Sigmoid colon (tissue), 7 donors: ENCODE data around the gene KRTAP4-16. TPM values are rescaled to one million over a fixed set of nuclear protein-coding genes. Genes with fewer than 3 reads are reported as not detected.
"Not testable (repeated sequence)": the region's sequence is repeated elsewhere in the genome, so short reads cannot be mapped to it uniquely, and the experiment has no call there.

Experiments
- DNase-seq: peaks from one replicate; pipeline ENCODE4 v3.0.0-alpha.2; 2019
- H3K27ac ChIP-seq, 4 donors: fragments of 200-600 bp; sonication (generic); one replicate each; pipeline ENCODE4 v1.5.1; 2016 to 2019; ENCODE audit warnings: mild to moderate bottlenecking in 1 of 4
- H3K27me3 ChIP-seq, 3 donors: fragments of 200-600 bp; sonication (generic); one replicate each; pipeline ENCODE4 v1.5.1; 2019; ENCODE audit warnings: mild to moderate bottlenecking in 1 of 3
- H3K36me3 ChIP-seq, 4 donors: fragments of 200-600 bp; sonication (generic); one replicate each; pipeline ENCODE4 v1.5.1; 2016 to 2019
- H3K4me1 ChIP-seq, 4 donors: fragments of 200-600 bp; sonication (generic); one replicate each; pipeline ENCODE4 v1.5.1; 2017 to 2019
- H3K4me3 ChIP-seq, 4 donors: fragments of 200-600 bp; sonication (generic); one replicate each; pipeline ENCODE4 v1.5.1; 2017 to 2019; ENCODE audit warnings: mild to moderate bottlenecking in 2 of 4, moderate library complexity in 1 of 4
- H3K9me3 ChIP-seq, 4 donors: fragments of 200-600 bp in 3 of 4; sonication (generic) in 3 of 4; one replicate each; pipeline versions ENCODE4 v1.5.1 to v1.6.1; 2013 to 2019
- CTCF ChIP-seq, 4 experiments: fragments of 450-650 bp in 3 of 4; fragments of 200-600 bp in 1 of 4; IDR thresholded peaks; one replicate each; pipeline ENCODE4 v1.5.1; 2016 to 2019; ENCODE audit warnings: antibody characterized with exemption in 4 of 4, mild to moderate bottlenecking in 3 of 4, moderate library complexity in 2 of 4
- EP300 ChIP-seq, 4 donors: sonication (generic); formaldehyde crosslinking; IDR thresholded peaks; one replicate each; pipeline ENCODE4 v1.6.1; 2017; ENCODE audit warnings: antibody characterized with exemption in 4 of 4
- POLR2A ChIP-seq, 2 donors: fragments of 450-650 bp; IDR thresholded peaks; one replicate each; pipeline ENCODE4 v1.6.1; 2016; ENCODE audit warnings: antibody characterized with exemption in 2 of 2, mild to moderate bottlenecking in 2 of 2, moderate library complexity in 2 of 2
- POLR2AphosphoS5 ChIP-seq, 4 donors: sonication (generic); formaldehyde crosslinking; IDR thresholded peaks; one replicate each; pipeline ENCODE4 v1.6.1; 2017; ENCODE audit warnings: antibody characterized with exemption in 4 of 4
- WGBS, 2 donors: extraction: QIAGEN DNeasy Blood & Tissue Kit; methylation state at CpG; one replicate each; pipeline ENCODE4 v1.1.7; 2013; 5-methylcytosine and 5-hydroxymethylcytosine counted together
- intact Hi-C: fragments of 100-400 bp; cut with DNase I; formaldehyde crosslinking; loops from one replicate; pipeline ENCODE4 v1.15.1; 2023
- polyA plus RNA-seq, 3 donors: library from polyadenylated mRNA; stranded (reverse); fragments of 200-250 nt; gene quantifications; one replicate each; pipeline ENCODE4 v1.2.3, GENCODE V29; 2013
- total RNA-seq, 4 donors: library from RNA; depleted of rRNA; stranded (reverse); fragments of >200 nt; gene quantifications; one replicate each; pipeline ENCODE4 v1.1.0, GENCODE V29; 2016
- donor health status: healthy with polysubstance abuse.
- donor health status: Bipolar disorder and iron deficiency.
- donor health status: healthy.

The KRTAP4-16 gene
- total and polyA plus RNA-seq, 7 donors: not detected

- Histone ChIP-seq H3K27me3 (no peaks in the 10 kb centered on the region), H3K4me3 (no peak within 1 kb of the TSS), H3K4me1 (peaks cover 0 to 21% (median 9%) of the 10 kb centered on the region in 4 donors), H3K36me3 (no peaks in the 10 kb centered on the region), H3K9me3 (no peaks in the 10 kb centered on the region), H3K27ac (no peak within 1 kb of the TSS)
- intact Hi-C loops: no loop called here
- DNase-seq: no peak
- TF ChIP-seq EP300 (IDR thresholded peaks at IDR 0.05): no peak
- TF ChIP-seq POLR2A (IDR thresholded peaks at IDR 0.05): no peak
- TF ChIP-seq POLR2AphosphoS5 (IDR thresholded peaks at IDR 0.05): no peak
- TF ChIP-seq CTCF (IDR thresholded peaks at IDR 0.05): no peak
- WGBS, 2 donors: 69 to 70% methylated on average over 6 of the region's 6 CpGs
These were observed 41.9 kb downstream of the KRTAP4-16 start, which contains the start of gene KRTAP2-3 for GRCh38 chr17:41060052-41060604. Gene KRTAP2-3, minus strand, starts transcription at chr17:41060114. Its CDS starts 64 bp downstream, at chr17:41060050.

- H3K27ac ChIP-seq, H3K36me3 ChIP-seq, intact Hi-C loops, H3K4me3 ChIP-seq, H3K27me3 ChIP-seq, DNase-seq, H3K9me3 ChIP-seq: not testable (repeated sequence)
- 39 to 53% methylated on average over 13 to 14 of the region's 31 CpGs for WGBS, 2 donors
- H3K4me1 ChIP-seq: peaks cover 0 to 21% (median 9%) of the 10 kb centered on the region in 4 donors
These were observed 42.5 kb downstream of the KRTAP4-16 start for GRCh38 chr17:41059276-41060051.

GRCh38 chr17:41058741-41059140 is 43.3 kb downstream of the KRTAP4-16 start:
- intact Hi-C loops: no loop called here
- WGBS, 2 donors: 70 to 85% methylated on average over 5 of the region's 5 CpGs
- H3K27me3 ChIP-seq: no peaks in the 10 kb centered on the region
- no peaks in the 10 kb centered on the region for H3K36me3 ChIP-seq
- H3K9me3 ChIP-seq: no peaks in the 10 kb centered on the region
- H3K27ac ChIP-seq: no peak overlapping the region
- peaks cover 0 to 21% (median 9%) of the 10 kb centered on the region in 4 donors for H3K4me1 ChIP-seq
- no peak overlapping the region for H3K4me3 ChIP-seq
- DNase-seq: no peak
- TF ChIP-seq CTCF (IDR thresholded peaks at IDR 0.05) (no peak), POLR2A (IDR thresholded peaks at IDR 0.05) (no peak), EP300 (IDR thresholded peaks at IDR 0.05) (no peak), POLR2AphosphoS5 (IDR thresholded peaks at IDR 0.05) (no peak)

- Histone ChIP-seq H3K4me3 (no peak overlapping the region), H3K27ac (no peak overlapping the region), H3K27me3 (no peaks in the 10 kb centered on the region), H3K36me3 (no peaks in the 10 kb centered on the region), H3K9me3 (no peaks in the 10 kb centered on the region), H3K4me1 (peaks cover 0 to 21% (median 9%) of the 10 kb centered on the region in 4 donors)
- intact Hi-C loops: no loop called here
- WGBS, 2 donors: 92 to 100% methylated on average over 1 of the region's 1 CpG
- TF ChIP-seq CTCF (IDR thresholded peaks at IDR 0.05) (no peak), EP300 (IDR thresholded peaks at IDR 0.05) (no peak), POLR2A (IDR thresholded peaks at IDR 0.05) (no peak), POLR2AphosphoS5 (IDR thresholded peaks at IDR 0.05) (no peak)
- DNase-seq: no peak
These were observed 44.5 kb downstream of the KRTAP4-16 start for GRCh38 chr17:41057547-41057946.

GRCh38 chr17:41055130-41055529 is 46.9 kb downstream of the KRTAP4-16 start, which contains the start of gene KRTAP2-2:
Gene KRTAP2-2, minus strand, starts transcription at chr17:41055230. Its CDS starts 19 bp downstream, at chr17:41055211.
- H3K9me3 ChIP-seq, H3K27ac ChIP-seq, H3K4me3 ChIP-seq, DNase-seq, H3K27me3 ChIP-seq, H3K36me3 ChIP-seq, intact Hi-C loops, H3K4me1 ChIP-seq: not testable (repeated sequence)
- 48 to 71% methylated on average over 1 of the region's 6 CpGs for WGBS, 2 donors

- H3K9me3 ChIP-seq, H3K27me3 ChIP-seq, H3K27ac ChIP-seq, H3K4me3 ChIP-seq, H3K4me1 ChIP-seq, H3K36me3 ChIP-seq, intact Hi-C loops, DNase-seq: not testable (repeated sequence)
- 80 to 87% methylated on average over 9 of the region's 9 CpGs for WGBS, 2 donors
These were observed 47.5 kb downstream of the KRTAP4-16 start for GRCh38 chr17:41054556-41054955.
